Panc1 (cell line): ENCODE data around the gene VSTM5. TPM values are rescaled to one million over a fixed set of nuclear protein-coding genes. Genes with fewer than 3 reads are reported as not detected.

Experiments
- ATAC-seq: fragments of 200-7000 bp; cut with Tn5 transposase; 2 replicates; pipeline ENCODE4 v1.9.1; 2020; ENCODE audit warnings: mild to moderate bottlenecking, moderate library complexity
- BruUV-seq: library from RNA; stranded (reverse); fragments of 400-500 nt; replicated peaks from 2 replicates; lab custom pipeline; 2021; lab: Mats Ljungman, UMichigan
- CTCF ChIA-PET: fragments of 300-600 bp; sonication (Branson Sonifier 250); formaldehyde crosslinking; loops from one replicate; lab custom pipeline; 2022; ENCODE audit warnings: antibody characterized with exemption; lab: Charles Lee
- POLR2A ChIA-PET: fragments of 300-600 bp; sonication (Branson Sonifier 250); formaldehyde crosslinking; loops from one replicate; lab custom pipeline; 2022; ENCODE audit warnings: antibody characterized with exemption; lab: Charles Lee
- DNase-seq: peaks from one replicate; pipeline ENCODE4 v3.0.0-alpha.2; 2010; ENCODE audit warnings: low read depth, low spot score
- H3K27ac ChIP-seq: 2 replicates; pipeline ENCODE4 v1.5.1; 2011; ENCODE audit warnings: mild to moderate bottlenecking, low read length, inconsistent platforms
- H3K27me3 ChIP-seq: fragments of 200-500 bp; sonication (Bioruptor generic); 2 replicates; pipeline ENCODE4 v1.6.0; 2014; ENCODE audit warnings: low read length, inconsistent platforms; ENCODE audit not compliant: control insufficient read depth, insufficient read depth
- H3K36me3 ChIP-seq: fragments of 200-500 bp; sonication (Bioruptor generic); 2 replicates; pipeline ENCODE4 v1.5.1; 2014; ENCODE audit warnings: inconsistent platforms, mild to moderate bottlenecking, low read length, moderate library complexity; ENCODE audit not compliant: control insufficient read depth, insufficient read depth
- H3K4me1 ChIP-seq: 2 replicates; pipeline ENCODE4 v1.5.1; 2011; ENCODE audit warnings: inconsistent platforms, mild to moderate bottlenecking, low read length, moderate library complexity; ENCODE audit not compliant: control insufficient read depth, insufficient read depth
- H3K4me3 ChIP-seq, 2 experiments: 2 replicates each; pipeline ENCODE4 v1.5.1; 2011 to 2012; ENCODE audit warnings: low read depth in 2 of 2, low read length in 2 of 2, mild to moderate bottlenecking in 2 of 2, inconsistent platforms in 1 of 2, moderate library complexity in 1 of 2
- H3K9me3 ChIP-seq: fragments of 200-500 bp; sonication (Bioruptor generic); 2 replicates; pipeline ENCODE4 v1.5.1; 2014; ENCODE audit warnings: low read depth, mild to moderate bottlenecking, inconsistent platforms, low read length, moderate library complexity; ENCODE audit not compliant: control insufficient read depth, insufficient read depth
- POLR2AphosphoS5 ChIP-seq: IDR thresholded peaks from 2 replicates; pipeline ENCODE4 v1.6.1; 2012; ENCODE audit warnings: mild to moderate bottlenecking, low read depth, low read length, moderate library complexity
- SIN3A ChIP-seq: IDR thresholded peaks from 2 replicates; pipeline ENCODE4 v1.6.1; 2012; ENCODE audit warnings: low read depth, mild to moderate bottlenecking, low read length, moderate library complexity, borderline replicate concordance; ENCODE audit not compliant: insufficient read depth
- TCF7L2 ChIP-seq: IDR thresholded peaks from 2 replicates; pipeline ENCODE4 v1.6.1; 2011; ENCODE audit warnings: mild to moderate bottlenecking, low read depth, low read length, inconsistent platforms
- in situ Hi-C: cut with HindIII; loops from 2 replicates; pipeline ENCODE4 v1.10.0; 2016; ENCODE audit warnings: low sequenced_read_pairs, low pct_unique_long_range_greater_than_20kb
- intact Hi-C: fragments of 100-400 bp; cut with micrococcal nuclease; formaldehyde crosslinking; loops from one replicate; pipeline ENCODE4 v1.10.0; 2022; ENCODE audit not compliant: unreplicated experiment
- total RNA-seq: library from RNA; stranded (reverse); gene quantifications from one replicate; pipeline ENCODE4 v1.2.1, GENCODE V29; 2021; ENCODE audit not compliant: unreplicated experiment
- TF ChIP-seq, protein P1 (sequence below): fragments of 450-650 bp; IDR thresholded peaks from 2 replicates; pipeline ENCODE4 v1.5.1; 2017; ENCODE audit warnings: mild to moderate bottlenecking
- TF ChIP-seq, protein P2 (sequence below), 2 experiments: IDR thresholded peaks; 2 replicates each; pipeline ENCODE4 v1.6.1; 2011 to 2012; ENCODE audit warnings: low read depth in 2 of 2, control low read depth in 1 of 2, low read length in 1 of 2, mild to moderate bottlenecking in 1 of 2, moderate library complexity in 1 of 2; ENCODE audit not compliant: insufficient read depth in 1 of 2

Gene VSTM5
- total RNA-seq, 1 experiment from 2014 or later = not detected

- no peak for TF ChIP-seq TCF7L2
- TF ChIP-seq, protein P1, sequence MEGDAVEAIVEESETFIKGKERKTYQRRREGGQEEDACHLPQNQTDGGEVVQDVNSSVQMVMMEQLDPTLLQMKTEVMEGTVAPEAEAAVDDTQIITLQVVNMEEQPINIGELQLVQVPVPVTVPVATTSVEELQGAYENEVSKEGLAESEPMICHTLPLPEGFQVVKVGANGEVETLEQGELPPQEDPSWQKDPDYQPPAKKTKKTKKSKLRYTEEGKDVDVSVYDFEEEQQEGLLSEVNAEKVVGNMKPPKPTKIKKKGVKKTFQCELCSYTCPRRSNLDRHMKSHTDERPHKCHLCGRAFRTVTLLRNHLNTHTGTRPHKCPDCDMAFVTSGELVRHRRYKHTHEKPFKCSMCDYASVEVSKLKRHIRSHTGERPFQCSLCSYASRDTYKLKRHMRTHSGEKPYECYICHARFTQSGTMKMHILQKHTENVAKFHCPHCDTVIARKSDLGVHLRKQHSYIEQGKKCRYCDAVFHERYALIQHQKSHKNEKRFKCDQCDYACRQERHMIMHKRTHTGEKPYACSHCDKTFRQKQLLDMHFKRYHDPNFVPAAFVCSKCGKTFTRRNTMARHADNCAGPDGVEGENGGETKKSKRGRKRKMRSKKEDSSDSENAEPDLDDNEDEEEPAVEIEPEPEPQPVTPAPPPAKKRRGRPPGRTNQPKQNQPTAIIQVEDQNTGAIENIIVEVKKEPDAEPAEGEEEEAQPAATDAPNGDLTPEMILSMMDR = no peak
- TF ChIP-seq, protein P2, sequence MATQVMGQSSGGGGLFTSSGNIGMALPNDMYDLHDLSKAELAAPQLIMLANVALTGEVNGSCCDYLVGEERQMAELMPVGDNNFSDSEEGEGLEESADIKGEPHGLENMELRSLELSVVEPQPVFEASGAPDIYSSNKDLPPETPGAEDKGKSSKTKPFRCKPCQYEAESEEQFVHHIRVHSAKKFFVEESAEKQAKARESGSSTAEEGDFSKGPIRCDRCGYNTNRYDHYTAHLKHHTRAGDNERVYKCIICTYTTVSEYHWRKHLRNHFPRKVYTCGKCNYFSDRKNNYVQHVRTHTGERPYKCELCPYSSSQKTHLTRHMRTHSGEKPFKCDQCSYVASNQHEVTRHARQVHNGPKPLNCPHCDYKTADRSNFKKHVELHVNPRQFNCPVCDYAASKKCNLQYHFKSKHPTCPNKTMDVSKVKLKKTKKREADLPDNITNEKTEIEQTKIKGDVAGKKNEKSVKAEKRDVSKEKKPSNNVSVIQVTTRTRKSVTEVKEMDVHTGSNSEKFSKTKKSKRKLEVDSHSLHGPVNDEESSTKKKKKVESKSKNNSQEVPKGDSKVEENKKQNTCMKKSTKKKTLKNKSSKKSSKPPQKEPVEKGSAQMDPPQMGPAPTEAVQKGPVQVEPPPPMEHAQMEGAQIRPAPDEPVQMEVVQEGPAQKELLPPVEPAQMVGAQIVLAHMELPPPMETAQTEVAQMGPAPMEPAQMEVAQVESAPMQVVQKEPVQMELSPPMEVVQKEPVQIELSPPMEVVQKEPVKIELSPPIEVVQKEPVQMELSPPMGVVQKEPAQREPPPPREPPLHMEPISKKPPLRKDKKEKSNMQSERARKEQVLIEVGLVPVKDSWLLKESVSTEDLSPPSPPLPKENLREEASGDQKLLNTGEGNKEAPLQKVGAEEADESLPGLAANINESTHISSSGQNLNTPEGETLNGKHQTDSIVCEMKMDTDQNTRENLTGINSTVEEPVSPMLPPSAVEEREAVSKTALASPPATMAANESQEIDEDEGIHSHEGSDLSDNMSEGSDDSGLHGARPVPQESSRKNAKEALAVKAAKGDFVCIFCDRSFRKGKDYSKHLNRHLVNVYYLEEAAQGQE (IDR thresholded peaks at IDR 0.05; ENCODE audit: insufficient read depth in 1 of 2, low read depth in 2 of 2, low read length in 1 of 2) = no peak
- Histone ChIP-seq H3K27me3 (no peaks in the 10 kb centered on the region), H3K4me1 (no peaks in the 10 kb centered on the region), H3K27ac (no peak overlapping the region), H3K9me3 (no peaks in the 10 kb centered on the region), H3K4me3 (no peak overlapping the region), H3K36me3 (no peaks in the 10 kb centered on the region)
- BruUV-seq = no TSS peak
- ChIA-PET CTCF (no interaction called here), POLR2A (interaction anchor here (0.6 kb wide), 1 partner anchor 1076 kb away, joined by 8 read pairs; no protein-coding TSS in a partner anchor)
- in situ Hi-C loops = no loop called here
- ATAC-seq = no peak
- intact Hi-C loops = no loop called here
- DNase-seq = no peak
These were observed 25.2 kb upstream of the VSTM5 start for GRCh38 chr11:93875637-93876036.

- CTCF ChIA-PET = no interaction called here
- H3K4me1 ChIP-seq = no peaks in the 10 kb centered on the region
- intact Hi-C loops = no loop called here
- BruUV-seq = no TSS peak
- ATAC-seq = no peak
- POLR2A ChIA-PET = no interaction called here
- H3K36me3 ChIP-seq = no peaks in the 10 kb centered on the region
- no peak overlapping the region for H3K4me3 ChIP-seq
- no peaks in the 10 kb centered on the region for H3K27me3 ChIP-seq
- no peak overlapping the region for H3K27ac ChIP-seq
- in situ Hi-C loops = no loop called here
- DNase-seq = no peak
- no peaks in the 10 kb centered on the region for H3K9me3 ChIP-seq
- TF ChIP-seq SIN3A (no peak), POLR2AphosphoS5 (no peak), TCF7L2 (no peak)
- TF ChIP-seq, protein P1 = no peak
- TF ChIP-seq, protein P2 (IDR thresholded peaks at IDR 0.05; ENCODE audit: insufficient read depth in 1 of 2, low read depth in 2 of 2, low read length in 1 of 2) = no peak
These were observed 21.1 kb upstream of the VSTM5 start for GRCh38 chr11:93871526-93871925.
